GM10266 (cell line): ENCODE measurements around the gene DPH2.

Source experiments
- DNase-seq: peaks from one replicate; pipeline ENCODE4 v3.0.0; 2012; ENCODE audit errors: extremely low spot score
- CTCF ChIP-seq: IDR thresholded peaks from 2 replicates; pipeline ENCODE4 v1.5.1; 2012; ENCODE audit warnings: mild to moderate bottlenecking, low read depth; ENCODE audit not compliant: control insufficient read depth, insufficient read depth; ENCODE audit errors: missing control alignments

DPH2 gene

GRCh38 chr1:43952731-43953346, 17.0 kb upstream of the DPH2 start:
- TF ChIP-seq CTCF, result no peak
- no peak for DNase-seq

- DNase-seq, result no peak
- no peak for TF ChIP-seq CTCF
These were observed 16.4 kb upstream of the DPH2 start for GRCh38 chr1:43953361-43953760.

GRCh38 chr1:43954036-43954435, 15.8 kb upstream of the DPH2 start:
- no peak for DNase-seq
- no peak for TF ChIP-seq CTCF

GRCh38 chr1:43956234-43956633, 13.6 kb upstream of the DPH2 start:
- no peak for TF ChIP-seq CTCF

GRCh38 chr1:43957407-43958040, 12.3 kb upstream of the DPH2 start:
- no peak for TF ChIP-seq CTCF
- DNase-seq, result no peak

More at GRCh38 chr1:43956234-43956633, 13.6 kb upstream of the DPH2 start:
- no peak for DNase-seq

- no peak for DNase-seq
- TF ChIP-seq CTCF, result no peak
These were observed 11.2 kb upstream of the DPH2 start for GRCh38 chr1:43958351-43959255.
